A673 (cell line): ENCODE measurements around the gene FGFR4. TPM values are rescaled to one million over a fixed set of nuclear protein-coding genes. Genes with fewer than 3 reads are reported as not detected.

Experiments
- BruUV-seq: library from RNA; stranded (reverse); fragments of 400-500 nt; replicated peaks from 2 replicates; lab custom pipeline; 2021; lab: Mats Ljungman, UMichigan
- CTCF ChIA-PET: fragments of 300-600 bp; sonication (Branson Sonifier 250); formaldehyde crosslinking; loops from one replicate; lab custom pipeline; 2022; ENCODE audit warnings: antibody characterized with exemption; lab: Charles Lee
- POLR2A ChIA-PET: fragments of 300-600 bp; sonication (Branson Sonifier 250); formaldehyde crosslinking; loops from one replicate; lab custom pipeline; 2022; ENCODE audit warnings: antibody characterized with exemption; ENCODE audit not compliant: low non-redundant PET; lab: Charles Lee
- DNase-seq: peaks from one replicate; pipeline ENCODE4 v3.0.0-alpha.2; 2015; ENCODE audit warnings: low spot score
- H3K27ac ChIP-seq: fragments of 200-600 bp; sonication (generic); 2 replicates; pipeline ENCODE4 v1.5.1; 2016; ENCODE audit warnings: mixed run types, low read depth, mild to moderate bottlenecking, mixed read lengths, antibody characterized with exemption, low read length; ENCODE audit not compliant: poor library complexity, severe bottlenecking
- H3K27me3 ChIP-seq: fragments of 200-600 bp; sonication (generic); replicated peaks from 2 replicates; pipeline ENCODE4 v1.6.1; 2017; ENCODE audit warnings: mixed run types, low read depth, mild to moderate bottlenecking, mixed read lengths, antibody characterized with exemption, low read length; ENCODE audit not compliant: insufficient read depth, poor library complexity
- H3K36me3 ChIP-seq: fragments of 200-600 bp; sonication (generic); 2 replicates; pipeline ENCODE4 v1.6.1; 2016; ENCODE audit warnings: mixed run types, mild to moderate bottlenecking, mixed read lengths, antibody characterized with exemption, low read length; ENCODE audit not compliant: insufficient read depth, poor library complexity, severe bottlenecking
- H3K4me1 ChIP-seq: fragments of 200-600 bp; sonication (generic); 2 replicates; pipeline ENCODE4 v1.6.1; 2017; ENCODE audit warnings: mixed run types, mild to moderate bottlenecking, mixed read lengths, antibody characterized with exemption, low read length; ENCODE audit not compliant: insufficient read depth, poor library complexity, severe bottlenecking
- H3K4me3 ChIP-seq: fragments of 200-600 bp; sonication (generic); 2 replicates; pipeline ENCODE4 v1.5.1; 2016; ENCODE audit warnings: low read depth, mixed run types, mild to moderate bottlenecking, mixed read lengths, low read length; ENCODE audit not compliant: poor library complexity, severe bottlenecking
- H3K9me3 ChIP-seq: fragments of 200-600 bp; sonication (generic); 2 replicates; pipeline ENCODE4 v1.6.1; 2016; ENCODE audit warnings: mixed run types, low read depth, mild to moderate bottlenecking, mixed read lengths, antibody characterized with exemption, low read length; ENCODE audit not compliant: poor library complexity, severe bottlenecking
- EZH2 ChIP-seq: fragments of 200-600 bp; sonication (generic); IDR thresholded peaks from 2 replicates; pipeline ENCODE4 v1.6.1; 2017; ENCODE audit warnings: borderline replicate concordance, low read depth, mild to moderate bottlenecking, mixed read lengths, antibody characterized with exemption, low read length; ENCODE audit not compliant: poor library complexity, severe bottlenecking
- intact Hi-C: fragments of 100-400 bp; cut with micrococcal nuclease; formaldehyde crosslinking; loops from one replicate; pipeline ENCODE4 v1.10.0; 2022; ENCODE audit not compliant: unreplicated experiment
- total RNA-seq: library from RNA; stranded (reverse); gene quantifications from 2 replicates; pipeline ENCODE4 v1.2.3, GENCODE V29; 2021
- TF ChIP-seq, protein P1 (sequence below): fragments of 300-800, 200-600 bp; sonication (generic); conservative IDR thresholded peaks from 2 replicates; pipeline ENCODE4 v1.5.1; 2017; ENCODE audit warnings: low read depth, mild to moderate bottlenecking, antibody characterized with exemption, low read length, moderate library complexity, mixed read lengths

FGFR4 gene
- total RNA-seq, 1 experiment from 2014 or later = 17.2 TPM

DNA sequence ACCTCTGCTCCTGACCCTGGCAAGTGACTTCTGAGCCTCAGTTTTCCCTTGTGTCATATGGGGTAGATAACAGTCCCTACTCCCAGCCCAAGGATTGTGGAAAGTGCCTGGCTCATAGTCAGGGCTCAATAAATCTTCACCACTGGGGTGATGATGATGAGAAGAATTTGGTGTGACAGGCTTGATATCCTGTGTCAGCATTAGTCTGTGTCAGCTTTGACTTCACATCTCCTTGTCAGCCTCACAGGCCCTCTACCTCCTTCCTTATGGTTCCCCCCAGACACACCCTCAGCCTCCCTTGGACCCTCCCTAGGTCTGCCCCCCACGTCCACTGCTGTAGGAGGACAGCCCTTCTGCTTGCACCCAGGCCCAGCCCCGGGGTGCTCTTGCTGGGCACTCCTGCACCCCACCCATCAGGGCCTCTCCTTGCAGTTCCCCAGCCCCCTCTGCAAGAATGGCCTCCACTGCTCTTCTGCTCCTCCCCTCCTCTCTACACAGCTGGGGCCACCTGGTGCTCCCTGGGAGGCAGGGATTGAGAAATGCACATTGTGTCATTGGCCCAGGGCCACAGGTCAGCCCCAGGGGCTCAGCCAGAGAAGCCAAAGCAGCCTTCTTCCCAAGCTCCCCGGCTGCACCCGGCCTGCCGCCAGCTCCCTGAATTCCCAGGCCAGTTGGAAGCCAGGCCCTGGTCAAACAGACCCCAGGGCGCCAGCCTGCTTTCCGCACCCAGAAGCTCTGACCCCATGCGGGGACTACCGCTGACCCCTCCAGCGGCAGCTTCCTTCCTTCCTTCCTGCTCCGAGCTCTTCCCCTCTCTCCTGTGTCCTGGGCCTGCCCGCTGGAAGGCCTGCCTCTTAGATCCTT is 7.7 kb downstream of the FGFR4 start:
- no peak for DNase-seq
- POLR2A ChIA-PET = no interaction called here
- no peaks in the 10 kb centered on the region for H3K9me3 ChIP-seq
- H3K27ac ChIP-seq = no peak overlapping the region
- no peak for TF ChIP-seq EZH2
- TF ChIP-seq, protein P1, sequence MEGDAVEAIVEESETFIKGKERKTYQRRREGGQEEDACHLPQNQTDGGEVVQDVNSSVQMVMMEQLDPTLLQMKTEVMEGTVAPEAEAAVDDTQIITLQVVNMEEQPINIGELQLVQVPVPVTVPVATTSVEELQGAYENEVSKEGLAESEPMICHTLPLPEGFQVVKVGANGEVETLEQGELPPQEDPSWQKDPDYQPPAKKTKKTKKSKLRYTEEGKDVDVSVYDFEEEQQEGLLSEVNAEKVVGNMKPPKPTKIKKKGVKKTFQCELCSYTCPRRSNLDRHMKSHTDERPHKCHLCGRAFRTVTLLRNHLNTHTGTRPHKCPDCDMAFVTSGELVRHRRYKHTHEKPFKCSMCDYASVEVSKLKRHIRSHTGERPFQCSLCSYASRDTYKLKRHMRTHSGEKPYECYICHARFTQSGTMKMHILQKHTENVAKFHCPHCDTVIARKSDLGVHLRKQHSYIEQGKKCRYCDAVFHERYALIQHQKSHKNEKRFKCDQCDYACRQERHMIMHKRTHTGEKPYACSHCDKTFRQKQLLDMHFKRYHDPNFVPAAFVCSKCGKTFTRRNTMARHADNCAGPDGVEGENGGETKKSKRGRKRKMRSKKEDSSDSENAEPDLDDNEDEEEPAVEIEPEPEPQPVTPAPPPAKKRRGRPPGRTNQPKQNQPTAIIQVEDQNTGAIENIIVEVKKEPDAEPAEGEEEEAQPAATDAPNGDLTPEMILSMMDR = no peak
- CTCF ChIA-PET = no interaction called here
- no peaks in the 10 kb centered on the region for H3K27me3 ChIP-seq
- BruUV-seq = no TSS peak
- H3K4me1 ChIP-seq = peaks cover 3% of the 10 kb centered on the region
- no peaks in the 10 kb centered on the region for H3K36me3 ChIP-seq
- H3K4me3 ChIP-seq = no peak overlapping the region
- intact Hi-C loops = no loop called here

DNA sequence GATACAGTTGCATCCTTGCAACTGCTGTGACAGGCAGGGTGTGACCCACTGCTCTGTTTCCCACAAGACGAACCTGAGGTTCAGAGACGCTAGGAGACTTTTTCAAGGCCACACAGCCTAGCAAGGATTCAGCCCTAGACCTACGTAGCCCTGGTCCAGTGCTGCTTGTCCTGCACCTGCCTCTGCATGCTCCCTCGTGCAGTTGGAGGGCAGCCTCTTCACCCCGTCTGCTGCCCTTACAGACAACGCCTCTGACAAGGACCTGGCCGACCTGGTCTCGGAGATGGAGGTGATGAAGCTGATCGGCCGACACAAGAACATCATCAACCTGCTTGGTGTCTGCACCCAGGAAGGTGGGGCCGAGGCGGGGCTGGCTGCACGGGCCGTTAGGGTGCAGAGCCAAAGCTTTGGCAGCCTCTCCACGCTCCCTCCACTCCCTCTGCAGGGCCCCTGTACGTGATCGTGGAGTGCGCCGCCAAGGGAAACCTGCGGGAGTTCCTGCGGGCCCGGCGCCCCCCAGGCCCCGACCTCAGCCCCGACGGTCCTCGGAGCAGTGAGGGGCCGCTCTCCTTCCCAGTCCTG is 8.5 kb downstream of the FGFR4 start:
- Histone ChIP-seq H3K9me3 (no peaks in the 10 kb centered on the region), H3K4me1 (no peaks in the 10 kb centered on the region), H3K27me3 (no peaks in the 10 kb centered on the region), H3K4me3 (no peak overlapping the region), H3K27ac (no peak overlapping the region), H3K36me3 (no peaks in the 10 kb centered on the region)
- CTCF ChIA-PET = no interaction called here
- POLR2A ChIA-PET = no interaction called here
- TF ChIP-seq, protein P1 = no peak
- TF ChIP-seq EZH2 = no peak
- intact Hi-C loops = no loop called here
- no peak for DNase-seq
- BruUV-seq = no TSS peak

DNA sequence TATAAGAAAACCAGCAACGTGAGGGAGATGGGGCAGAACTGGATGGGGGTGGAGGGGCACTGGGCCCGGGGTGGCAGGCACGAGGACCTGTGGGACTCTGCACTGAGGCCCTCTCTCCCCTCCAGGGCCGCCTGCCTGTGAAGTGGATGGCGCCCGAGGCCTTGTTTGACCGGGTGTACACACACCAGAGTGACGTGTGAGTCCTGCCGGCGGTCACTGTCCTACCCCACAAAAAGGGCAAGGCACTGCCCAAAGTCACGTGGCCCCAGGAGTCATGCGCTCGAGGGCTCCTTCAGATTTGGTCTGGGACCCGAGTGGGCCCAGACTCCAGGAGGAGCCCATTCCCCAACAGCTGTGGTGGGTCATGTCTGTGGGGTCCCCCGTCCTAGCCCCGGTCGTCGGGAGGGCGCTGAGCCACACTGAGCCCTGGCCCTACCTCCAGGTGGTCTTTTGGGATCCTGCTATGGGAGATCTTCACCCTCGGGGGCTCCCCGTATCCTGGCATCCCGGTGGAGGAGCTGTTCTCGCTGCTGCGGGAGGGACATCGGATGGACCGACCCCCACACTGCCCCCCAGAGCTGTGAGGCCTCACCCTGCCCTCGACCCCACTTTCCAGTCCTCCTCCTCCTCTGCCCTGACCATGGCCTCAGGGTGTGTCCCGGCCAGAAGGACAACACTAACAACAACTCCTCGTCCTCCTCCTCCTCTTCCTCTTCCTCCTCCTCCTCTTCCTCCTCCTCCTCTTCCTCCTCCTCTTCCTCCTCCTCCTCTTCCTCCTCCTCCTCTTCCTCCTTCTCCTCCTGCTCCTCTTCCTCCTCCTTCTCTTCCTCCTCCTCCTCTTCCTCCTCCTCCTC is 9.7 kb downstream of the FGFR4 start:
- Histone ChIP-seq H3K4me3 (no peak overlapping the region), H3K9me3 (no peaks in the 10 kb centered on the region), H3K36me3 (no peaks in the 10 kb centered on the region), H3K27me3 (no peaks in the 10 kb centered on the region), H3K4me1 (no peaks in the 10 kb centered on the region), H3K27ac (no peak overlapping the region)
- intact Hi-C loops = no loop called here
- BruUV-seq = no TSS peak
- ChIA-PET CTCF (no interaction called here), POLR2A (no interaction called here)
- no peak for DNase-seq
- TF ChIP-seq, protein P1 = no peak
- no peak for TF ChIP-seq EZH2
